ENCODE data around the gene SCN11A.

- TF ChIP-seq MYC (IDR thresholded peaks at IDR 0.05; ENCODE audit: borderline replicate concordance, low read length): no peak
- TF ChIP-seq CTCF (IDR thresholded peaks at IDR 0.05): no peak
- no peak for TF ChIP-seq ELK1 (IDR thresholded peaks at IDR 0.05; ENCODE audit: low read depth, low read length)
- no peak for TF ChIP-seq PHF8 (IDR thresholded peaks at IDR 0.05; ENCODE audit: borderline replicate concordance, low read depth)
- TF ChIP-seq POLR2A (IDR thresholded peaks at IDR 0.05; ENCODE audit: low read length): no peak
- no peak for TF ChIP-seq NR3C1 (IDR thresholded peaks at IDR 0.05)
- no peak for TF ChIP-seq POLR2AphosphoS2 (conservative IDR thresholded peaks at IDR 0.05; ENCODE audit: low read length)
- TF ChIP-seq SREBF2 (IDR thresholded peaks at IDR 0.05): no peak
Observed at GRCh38 chr3:39021029-39021428, 30.7 kb downstream of the SCN11A start.

Measured in A549 (cell line).